Thyroid gland (tissue), 4 donors: ENCODE measurements around the gene C21orf58. TPM values are rescaled to one million over a fixed set of nuclear protein-coding genes. Genes with fewer than 3 reads are reported as not detected.

Experiments
- DNase-seq, 2 donors: peaks; one replicate each; pipeline ENCODE4 v3.0.0-alpha.2; 2019
- H3K27ac ChIP-seq, 3 donors: fragments of 200-600 bp; sonication (generic); 1 replicate in 2 of 3; 2 replicates in 1 of 3; pipeline ENCODE4 v1.5.1; 2016 to 2019; ENCODE audit warnings: mild to moderate bottlenecking in 1 of 3, moderate library complexity in 1 of 3
- H3K27me3 ChIP-seq: fragments of 200-600 bp; sonication (generic); one replicate; pipeline ENCODE4 v1.5.1; 2019
- H3K36me3 ChIP-seq, 2 donors: fragments of 200-600 bp; sonication (generic); one replicate each; pipeline ENCODE4 v1.5.1; 2016 to 2019
- H3K4me1 ChIP-seq, 2 donors: fragments of 200-600 bp; sonication (generic); one replicate each; pipeline ENCODE4 v1.5.1; 2017 to 2019
- H3K4me3 ChIP-seq, 3 donors: fragments of 200-600 bp; sonication (generic); replicated peaks in 1 of 3; 1 replicate in 2 of 3; 2 replicates in 1 of 3; pipeline ENCODE4 v1.5.1; 2016; ENCODE audit warnings: mild to moderate bottlenecking in 1 of 3
- H3K9me3 ChIP-seq: fragments of 200-600 bp; sonication (generic); one replicate; pipeline ENCODE4 v1.5.1; 2017
- CTCF ChIP-seq, 6 experiments: fragments of 200-600 bp in 3 of 6; fragments of 450-650 bp in 3 of 6; sonication (generic) in 3 of 6; IDR thresholded peaks; one replicate each; pipeline ENCODE4 v1.5.1; 2016 to 2019; ENCODE audit warnings: antibody characterized with exemption in 6 of 6, mild to moderate bottlenecking in 2 of 6, inconsistent platforms in 1 of 6, moderate library complexity in 1 of 6
- POLR2A ChIP-seq, 2 donors: fragments of 450-650 bp; IDR thresholded peaks; one replicate each; pipeline ENCODE4 v1.6.1; 2017; ENCODE audit warnings: antibody characterized with exemption in 2 of 2, mild to moderate bottlenecking in 2 of 2, moderate library complexity in 1 of 2
- WGBS, 2 donors: methylation state at CpG; one replicate each; pipeline ENCODE4 v1.1.5; 2017; 5-methylcytosine and 5-hydroxymethylcytosine counted together
- intact Hi-C: fragments of 100-400 bp; cut with DNase I; formaldehyde crosslinking; loops from one replicate; pipeline ENCODE4 v1.15.1; 2023
- total RNA-seq, 4 donors: library from RNA; depleted of rRNA; stranded (reverse); fragments of >200 nt; gene quantifications; one replicate each; pipeline ENCODE4 v1.2.3, GENCODE V29; 2016

C21orf58 gene
- total RNA-seq, 4 donors from 2014 or later: 0.89 to 2.2 (median 1.7) TPM

DNA sequence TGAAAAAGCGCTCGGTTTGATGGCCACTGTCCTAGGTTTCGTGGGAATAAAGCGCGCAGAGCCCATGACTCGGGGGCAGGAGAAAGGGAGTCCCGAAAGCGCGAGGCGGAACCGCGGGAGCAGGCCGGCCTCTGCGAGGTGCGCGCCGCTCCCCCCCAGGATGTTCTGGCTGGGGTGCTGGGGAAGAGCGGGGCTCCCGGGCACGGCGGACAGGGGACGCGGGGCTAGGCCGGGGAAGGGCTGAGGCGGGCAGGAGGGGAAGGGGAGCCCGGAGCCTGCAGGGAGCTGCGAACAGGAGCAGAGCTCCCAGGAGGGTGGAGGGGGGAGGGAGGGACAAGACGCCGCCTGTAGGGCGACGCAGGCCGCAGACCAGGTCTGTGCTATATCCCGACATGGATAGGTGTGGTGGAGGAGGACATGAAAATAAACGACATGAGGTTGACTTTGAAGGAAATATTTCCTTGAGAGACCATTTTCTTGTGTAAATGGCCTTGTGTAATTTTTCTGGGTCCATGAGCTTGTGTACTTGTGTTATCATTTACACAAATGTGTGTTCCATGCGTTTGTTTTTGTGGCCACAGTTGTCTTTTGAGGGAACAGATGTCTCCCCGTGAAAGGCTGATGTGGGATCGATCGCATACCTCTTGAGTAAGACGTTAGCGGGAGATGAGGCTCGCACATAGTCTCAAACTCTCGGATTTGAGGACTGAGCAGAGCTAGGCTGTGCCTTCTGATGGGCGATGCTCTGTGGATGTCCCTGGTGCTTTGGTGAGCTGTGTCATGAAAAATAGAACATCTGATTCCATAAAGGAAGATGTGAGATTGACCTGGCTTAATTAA, 1.6 kb upstream of the C21orf58 start:
- no peaks in the 10 kb centered on the region for H3K36me3 ChIP-seq
- DNase-seq: peak; percentile 14 to 38
- TF ChIP-seq POLR2A (IDR thresholded peaks at IDR 0.05): no peak
- WGBS, 2 donors: 18 to 19% methylated on average over 29 of the region's 43 CpGs
- H3K27ac ChIP-seq: peak overlapping the region; percentile 19 to 52 (median 39)
- peak overlapping the region; percentile 69 to 98 (median 70) for H3K4me3 ChIP-seq
- peaks cover 9 to 23% of the 10 kb centered on the region in 2 donors for H3K4me1 ChIP-seq
- intact Hi-C loops: no loop called here
- H3K9me3 ChIP-seq: no peaks in the 10 kb centered on the region
- no peaks in the 10 kb centered on the region for H3K27me3 ChIP-seq

DNA sequence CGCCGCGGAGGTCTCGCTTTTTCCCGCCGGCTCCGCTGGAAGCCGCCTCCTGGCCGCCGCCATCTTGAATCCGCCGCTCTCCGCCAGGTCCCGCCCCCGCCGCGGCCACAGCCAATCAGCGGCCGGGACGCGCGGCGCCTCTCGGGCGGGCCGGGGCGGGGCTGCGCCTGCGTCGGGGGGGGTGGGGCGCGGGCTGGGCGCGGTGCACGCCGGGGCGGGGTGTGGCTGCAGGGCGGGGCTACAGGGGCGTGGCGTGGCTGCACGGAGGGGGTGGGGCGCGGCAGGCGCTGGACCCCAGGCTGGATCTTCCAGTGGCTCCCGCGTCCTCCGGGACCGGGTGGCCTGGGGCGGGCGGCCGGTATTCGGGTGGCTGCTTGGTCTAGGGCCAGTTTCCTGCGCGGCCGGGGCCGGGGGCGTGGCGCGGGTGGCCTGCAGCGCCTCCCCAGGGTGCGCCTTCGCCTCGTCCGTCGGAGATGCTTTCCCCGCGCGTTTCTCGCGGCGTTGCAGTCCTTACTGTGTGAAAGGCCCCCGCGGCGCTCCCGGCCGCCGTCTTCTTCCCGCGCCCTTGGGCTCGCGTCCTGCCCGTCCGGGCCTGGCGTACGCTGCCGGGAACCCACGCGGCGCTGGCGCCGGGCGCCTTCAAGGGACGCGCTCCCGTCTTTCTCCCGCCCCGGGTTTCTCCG, 861 bp upstream of the C21orf58 start:
- intact Hi-C loops: loop anchor here (5.0 kb wide), 1 partner anchor 37 kb away; the partner anchor contains the start of genes MCM3AP and YBEY
- TF ChIP-seq POLR2A (IDR thresholded peaks at IDR 0.05) (peak in 1 of 2 donors; percentile 37), CTCF (IDR thresholded peaks at IDR 0.05) (peak in 1 of 6 experiments; percentile 10)
- no peaks in the 10 kb centered on the region for H3K27me3 ChIP-seq
- peak overlapping the region; percentile 68 to 97 (median 72) for H3K27ac ChIP-seq
- WGBS, 2 donors: 0 to 1% methylated on average over 2 to 30 of the region's 98 CpGs
- no peaks in the 10 kb centered on the region for H3K36me3 ChIP-seq
- no peaks in the 10 kb centered on the region for H3K9me3 ChIP-seq
- DNase-seq: peak; percentile 79 to 81
- peaks cover 9 to 23% of the 10 kb centered on the region in 2 donors for H3K4me1 ChIP-seq
- H3K4me3 ChIP-seq: peak overlapping the region; percentile 69 to 98 (median 70)

- Histone ChIP-seq H3K4me3 (peak overlapping the region; percentile 37 to 98 (median 64)), H3K9me3 (no peaks in the 10 kb centered on the region), H3K4me1 (peaks cover 9 to 23% of the 10 kb centered on the region in 2 donors), H3K27ac (no peak overlapping the region), H3K27me3 (no peaks in the 10 kb centered on the region), H3K36me3 (no peaks in the 10 kb centered on the region)
- no peak for TF ChIP-seq CTCF (IDR thresholded peaks at IDR 0.05)
- TF ChIP-seq POLR2A (IDR thresholded peaks at IDR 0.05): no peak
- DNase-seq: no peak
- intact Hi-C loops: loop anchor here (5.0 kb wide), 1 partner anchor 36 kb away; the partner anchor contains the start of genes MCM3AP and YBEY
- WGBS, 2 donors: 0 to 1% methylated on average over 25 to 26 of the region's 34 CpGs
These were observed 402 bp downstream of the C21orf58 start for GRCh38 chr21:46323227-46323709.

- no peak for TF ChIP-seq CTCF (IDR thresholded peaks at IDR 0.05)
- no peak for TF ChIP-seq POLR2A (IDR thresholded peaks at IDR 0.05)
- H3K27ac ChIP-seq: no peak overlapping the region
- DNase-seq: peak in 1 of 2 donors; percentile 13
- no peaks in the 10 kb centered on the region for H3K9me3 ChIP-seq
- H3K4me3 ChIP-seq: peak overlapping the region; percentile 37 to 98 (median 64)
- intact Hi-C loops: loop anchor here (5.0 kb wide), 1 partner anchor 35 kb away; the partner anchor contains the start of genes MCM3AP and YBEY
- H3K4me1 ChIP-seq: peaks cover 9 to 23% of the 10 kb centered on the region in 2 donors
- no peaks in the 10 kb centered on the region for H3K27me3 ChIP-seq
- no peaks in the 10 kb centered on the region for H3K36me3 ChIP-seq
- 5 to 6% methylated on average over 45 to 49 of the region's 50 CpGs for WGBS, 2 donors
These were observed 1.1 kb downstream of the C21orf58 start for GRCh38 chr21:46322351-46323226.
